Ishikawa (cell line): Measurements from ENCODE around the gene CEACAM16.

Experiments
- CEBPB ChIP-seq: IDR thresholded peaks from 2 replicates; pipeline ENCODE4 v1.6.1; 2012
- CREB1 ChIP-seq: IDR thresholded peaks from 2 replicates; pipeline ENCODE4 v1.6.1; 2012; ENCODE audit warnings: low read depth
- EGR1 ChIP-seq: IDR thresholded peaks from 2 replicates; pipeline ENCODE4 v1.6.1; 2012
- EP300 ChIP-seq: IDR thresholded peaks from 2 replicates; pipeline ENCODE4 v1.6.1; 2012; ENCODE audit warnings: borderline replicate concordance
- FOXM1 ChIP-seq: IDR thresholded peaks from 2 replicates; pipeline ENCODE4 v1.6.1; 2012; ENCODE audit warnings: low read depth, borderline replicate concordance
- RAD21 ChIP-seq: IDR thresholded peaks from 2 replicates; pipeline ENCODE4 v1.6.1; 2012; ENCODE audit warnings: low read depth
- REST ChIP-seq: IDR thresholded peaks from 2 replicates; pipeline ENCODE4 v1.6.1; 2012; ENCODE audit warnings: low read depth, mild to moderate bottlenecking
- TAF1 ChIP-seq: IDR thresholded peaks from 2 replicates; pipeline ENCODE4 v1.6.1; 2012; ENCODE audit warnings: low read depth, mild to moderate bottlenecking
- TCF12 ChIP-seq: IDR thresholded peaks from 2 replicates; pipeline ENCODE4 v1.6.1; 2012; ENCODE audit warnings: low read depth
- TEAD4 ChIP-seq: IDR thresholded peaks from 2 replicates; pipeline ENCODE4 v1.6.1; 2012
- USF1 ChIP-seq: IDR thresholded peaks from 2 replicates; pipeline ENCODE4 v1.6.1; 2012
- YY1 ChIP-seq: IDR thresholded peaks from 2 replicates; pipeline ENCODE4 v1.6.1; 2012; ENCODE audit warnings: low read depth

Gene CEACAM16

GRCh38 chr19:44757057-44757734 is 58.2 kb downstream of the CEACAM16 start:
- TF ChIP-seq TAF1 = no peak
- TF ChIP-seq TEAD4 = no peak

- TF ChIP-seq YY1 (no peak), TAF1 (no peak), REST (no peak), USF1 (no peak), EP300 (no peak), CREB1 (no peak), RAD21 (no peak), TCF12 (no peak), FOXM1 (no peak), CEBPB (no peak), EGR1 (no peak)
Measured at GRCh38 chr19:44757735-44758505, 59.0 kb downstream of the CEACAM16 start.

- TF ChIP-seq YY1 = no peak
- no peak for TF ChIP-seq EP300
- no peak for TF ChIP-seq FOXM1
Measured at GRCh38 chr19:44758596-44758995, 59.6 kb downstream of the CEACAM16 start.

GRCh38 chr19:44759083-44759804 is 60.3 kb downstream of the CEACAM16 start:
- TF ChIP-seq TAF1 = no peak
- no peak for TF ChIP-seq EP300
- TF ChIP-seq FOXM1 = no peak
- TF ChIP-seq TCF12 = no peak
